Heart left ventricle (tissue), 13 donors: ENCODE measurements around the gene SRBD1.

ENCODE experiments used
- CTCF ChIP-seq, 12 donors: fragments of 200-600 bp; sonication (generic) in 4 of 12; IDR thresholded peaks; one replicate each; pipeline versions ENCODE4 v1.5.0 to v1.8.0; 2018 to 2022; ENCODE audit warnings: antibody characterized with exemption in 12 of 12, mild to moderate bottlenecking in 5 of 12
- POLR2A ChIP-seq, 2 donors: fragments of 450-650 bp; IDR thresholded peaks; one replicate each; pipeline ENCODE4 v1.6.1; 2017; ENCODE audit warnings: antibody characterized with exemption in 2 of 2, mild to moderate bottlenecking in 2 of 2, moderate library complexity in 2 of 2
- donor health status: ischemic (EF 13 %, LVEDD 7.1; RV severe dilation, severe dysfunction).
- donor health status: DM: no; HTN: yes; CAD: no.
- donor health status: DM: no; HTN: no; CAD: no.
- donor health status: ischemic (EF 25% LVEDD 6.9; RV normal size, moderate dysfunction).
- donor health status: ischemic (EF 25% LVEDD 5.7; RV mildly dilated, moderate dysfunction).
- donor health status: ischemic (EF 35%, LVEDD 5.7; RV mildly dilated, moderate dysfunction).
- donor health status: nonischemic (EF 11% LVEDD 7.7; RV severe dilation, severe dysfunction).
- donor health status: DM: yes; HTN: yes; CAD: no.
- donor health status: PGD.
- donor health status: ischemic (EF 29% LVEDD 5.4; RV normal size, mild dysfunction).
- donor health status: nonischemic (EF 23%, LVEDD 6.1; RV moderate dilation, normal function).

GRCh38 chr2:45477546-45477945, 133.5 kb downstream of the SRBD1 start:
- TF ChIP-seq CTCF (IDR thresholded peaks at IDR 0.05) (no peak), POLR2A (IDR thresholded peaks at IDR 0.05) (no peak)
